ENCODE data around the gene MARF1. TPM values are rescaled to one million over a fixed set of nuclear protein-coding genes. Genes with fewer than 3 reads are reported as not detected.
"Not testable (repeated sequence)": the region's sequence is repeated elsewhere in the genome, so short reads cannot be mapped to it uniquely, and the experiment has no call there.

Gene MARF1, protein sequence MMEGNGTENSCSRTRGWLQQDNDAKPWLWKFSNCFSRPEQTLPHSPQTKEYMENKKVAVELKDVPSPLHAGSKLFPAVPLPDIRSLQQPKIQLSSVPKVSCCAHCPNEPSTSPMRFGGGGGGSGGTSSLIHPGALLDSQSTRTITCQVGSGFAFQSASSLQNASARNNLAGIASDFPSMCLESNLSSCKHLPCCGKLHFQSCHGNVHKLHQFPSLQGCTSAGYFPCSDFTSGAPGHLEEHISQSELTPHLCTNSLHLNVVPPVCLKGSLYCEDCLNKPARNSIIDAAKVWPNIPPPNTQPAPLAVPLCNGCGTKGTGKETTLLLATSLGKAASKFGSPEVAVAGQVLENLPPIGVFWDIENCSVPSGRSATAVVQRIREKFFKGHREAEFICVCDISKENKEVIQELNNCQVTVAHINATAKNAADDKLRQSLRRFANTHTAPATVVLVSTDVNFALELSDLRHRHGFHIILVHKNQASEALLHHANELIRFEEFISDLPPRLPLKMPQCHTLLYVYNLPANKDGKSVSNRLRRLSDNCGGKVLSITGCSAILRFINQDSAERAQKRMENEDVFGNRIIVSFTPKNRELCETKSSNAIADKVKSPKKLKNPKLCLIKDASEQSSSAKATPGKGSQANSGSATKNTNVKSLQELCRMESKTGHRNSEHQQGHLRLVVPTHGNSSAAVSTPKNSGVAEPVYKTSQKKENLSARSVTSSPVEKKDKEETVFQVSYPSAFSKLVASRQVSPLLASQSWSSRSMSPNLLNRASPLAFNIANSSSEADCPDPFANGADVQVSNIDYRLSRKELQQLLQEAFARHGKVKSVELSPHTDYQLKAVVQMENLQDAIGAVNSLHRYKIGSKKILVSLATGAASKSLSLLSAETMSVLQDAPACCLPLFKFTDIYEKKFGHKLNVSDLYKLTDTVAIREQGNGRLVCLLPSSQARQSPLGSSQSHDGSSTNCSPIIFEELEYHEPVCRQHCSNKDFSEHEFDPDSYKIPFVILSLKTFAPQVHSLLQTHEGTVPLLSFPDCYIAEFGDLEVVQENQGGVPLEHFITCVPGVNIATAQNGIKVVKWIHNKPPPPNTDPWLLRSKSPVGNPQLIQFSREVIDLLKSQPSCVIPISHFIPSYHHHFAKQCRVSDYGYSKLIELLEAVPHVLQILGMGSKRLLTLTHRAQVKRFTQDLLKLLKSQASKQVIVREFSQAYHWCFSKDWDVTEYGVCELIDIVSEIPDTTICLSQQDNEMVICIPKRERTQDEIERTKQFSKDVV (N-terminal part only)
- total RNA-seq (2014; rRNA removed; shearing (Covaris generic)) = 3.4 and 4.8 TPM in 2 replicates

DNA sequence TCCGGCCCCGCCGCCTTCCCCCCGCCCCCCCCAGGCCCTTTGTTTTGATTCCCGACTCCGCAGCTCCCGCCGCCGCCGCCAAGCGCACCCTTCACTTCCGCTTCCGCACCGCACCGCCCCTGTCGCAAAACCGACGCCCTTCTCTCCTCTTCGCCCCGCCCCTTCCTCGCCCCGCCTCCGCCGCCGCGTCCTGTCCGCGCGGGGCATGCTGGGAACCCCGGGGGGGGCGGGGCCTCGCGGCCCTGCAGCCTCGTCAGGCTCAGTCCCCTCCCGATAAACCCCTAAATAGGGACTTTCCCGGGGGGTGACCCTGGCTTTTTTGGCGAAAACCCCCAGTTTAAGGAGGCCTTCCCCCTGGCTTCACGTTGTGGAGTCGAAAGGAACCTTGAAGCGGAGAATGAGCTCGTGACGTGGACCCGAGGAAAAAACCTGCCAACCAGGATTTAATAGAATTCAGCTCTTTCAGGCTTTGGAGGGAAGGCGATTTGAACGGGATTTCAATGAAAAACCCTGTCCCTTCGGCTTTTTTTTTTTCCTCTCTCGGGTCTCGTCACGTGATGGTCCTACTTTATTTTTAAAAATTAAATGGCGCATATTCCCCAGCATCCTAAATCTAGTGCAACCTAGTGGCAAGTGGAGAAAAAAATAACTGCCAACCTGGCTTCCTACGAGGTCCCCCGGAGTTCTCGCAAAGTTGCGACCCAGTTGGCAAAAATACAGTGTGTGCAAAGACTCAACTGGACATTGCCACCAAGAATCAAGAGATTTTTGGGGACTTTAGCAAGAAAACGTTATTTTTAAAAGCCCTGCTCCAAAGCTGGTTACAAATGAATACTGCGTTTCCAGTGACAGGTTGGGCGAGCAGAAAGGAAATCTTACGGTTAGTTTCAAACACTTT lies at the start of gene MARF1:
MARF1 (minus strand) TSS at position 107 of the 898 bp plus-strand sequence. CDS start 3,921 bp downstream, outside the sequence.
- peak; percentile 85 for DNase-seq (ENCODE audit: low spot score)

DNA sequence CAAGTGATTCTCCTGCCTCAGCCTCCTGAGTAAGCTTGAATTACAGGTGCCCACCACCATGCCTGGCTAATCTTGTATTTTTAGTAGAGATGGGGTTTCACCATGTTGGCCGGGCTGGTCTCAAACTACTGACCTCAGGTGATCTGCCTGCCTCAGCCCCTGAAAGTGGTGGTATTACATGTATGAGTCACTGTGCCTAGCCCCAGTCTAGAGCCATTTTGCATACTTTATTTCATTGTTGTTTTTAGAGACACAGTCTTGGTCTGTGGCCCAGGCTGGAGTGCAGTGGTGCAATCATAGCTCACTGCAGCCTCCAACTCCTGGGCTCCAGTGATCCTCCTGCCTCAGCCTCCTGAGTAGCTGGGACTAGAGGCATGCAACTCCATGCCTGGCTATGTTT lies 49.6 kb upstream of the MARF1 start:
- DNase-seq (ENCODE audit: low spot score) = not testable (repeated sequence)

DNA sequence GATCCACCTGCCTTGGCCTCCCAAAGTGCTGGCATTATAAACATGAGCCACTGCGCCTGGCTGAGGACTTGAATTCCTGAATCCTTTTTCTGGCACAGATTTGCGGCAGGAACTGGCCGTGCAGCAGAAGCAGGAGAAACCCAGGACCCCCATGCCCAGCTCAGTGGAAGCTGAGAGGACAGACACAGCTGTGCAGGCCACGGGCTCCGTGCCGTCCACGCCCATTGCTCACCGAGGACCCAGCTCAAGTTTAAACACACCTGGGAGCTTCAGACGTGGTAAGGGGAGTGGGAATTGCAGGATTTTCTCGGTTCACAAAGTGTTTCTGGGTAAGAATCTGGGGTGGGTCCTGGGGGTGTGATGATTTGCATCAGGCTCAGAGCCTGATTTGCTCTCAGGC lies 48.1 kb upstream of the MARF1 start:
- no peak for DNase-seq (ENCODE audit: low spot score)

DNA sequence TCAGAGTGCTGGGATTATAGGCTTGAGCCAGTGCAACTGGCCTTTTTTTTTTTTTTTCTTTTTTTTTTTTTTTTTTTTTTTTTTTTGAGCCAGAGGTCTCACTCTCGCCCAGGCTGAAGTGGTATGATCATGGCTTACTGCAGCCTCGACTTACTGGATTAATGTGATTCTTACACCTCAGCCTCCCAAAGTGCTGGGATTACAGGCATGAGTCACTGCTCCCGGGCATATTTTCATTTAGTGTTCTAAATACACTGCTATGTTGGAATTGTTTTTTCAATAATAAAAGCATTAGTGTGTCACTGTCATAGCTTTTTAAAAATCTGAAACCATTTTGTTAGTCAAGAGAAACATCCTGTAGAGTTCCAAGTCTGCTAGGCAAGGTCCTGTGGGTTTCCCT lies 47.3 kb upstream of the MARF1 start:
- DNase-seq (ENCODE audit: low spot score) = no peak

DNA sequence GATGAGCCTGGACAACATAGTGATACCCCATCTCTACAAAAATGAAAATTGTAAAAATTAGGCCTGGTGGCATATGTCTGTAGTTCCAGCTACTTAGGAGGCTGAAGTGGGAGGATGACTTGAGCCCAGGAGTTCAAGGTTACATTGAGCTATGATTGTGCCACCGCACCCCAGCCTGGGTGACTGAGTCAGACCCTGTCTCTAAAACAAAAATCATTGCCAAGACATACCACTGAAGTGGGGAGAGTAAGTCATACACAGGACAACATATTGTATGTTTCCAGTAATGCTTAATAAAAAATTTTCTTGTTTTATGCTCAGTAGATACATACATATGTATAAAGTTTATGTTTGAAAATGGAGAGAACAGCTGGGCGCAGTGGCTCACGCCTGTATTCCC lies 46.3 kb upstream of the MARF1 start:
- no peak for DNase-seq (ENCODE audit: low spot score)

DNA sequence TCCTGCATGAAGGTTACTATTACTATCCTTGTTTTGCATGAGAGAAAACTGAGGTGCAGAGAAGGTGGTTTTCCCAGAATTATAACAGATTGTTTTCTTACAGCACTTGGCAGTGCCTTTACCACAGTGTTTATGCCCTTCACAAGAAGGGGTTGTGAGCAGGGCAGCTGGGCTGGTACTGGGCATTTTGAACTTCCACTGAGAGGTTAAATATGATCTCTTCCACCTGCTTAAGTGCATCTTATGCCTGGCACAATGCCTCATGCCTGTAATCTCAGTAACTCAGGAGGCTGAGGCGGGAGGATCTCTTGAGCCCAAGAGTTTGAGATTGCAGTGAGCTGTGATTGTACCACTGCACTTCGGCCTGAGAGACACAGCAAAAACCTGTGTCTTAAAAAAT lies 43.3 kb upstream of the MARF1 start:
- no peak for DNase-seq (ENCODE audit: low spot score)

DNA sequence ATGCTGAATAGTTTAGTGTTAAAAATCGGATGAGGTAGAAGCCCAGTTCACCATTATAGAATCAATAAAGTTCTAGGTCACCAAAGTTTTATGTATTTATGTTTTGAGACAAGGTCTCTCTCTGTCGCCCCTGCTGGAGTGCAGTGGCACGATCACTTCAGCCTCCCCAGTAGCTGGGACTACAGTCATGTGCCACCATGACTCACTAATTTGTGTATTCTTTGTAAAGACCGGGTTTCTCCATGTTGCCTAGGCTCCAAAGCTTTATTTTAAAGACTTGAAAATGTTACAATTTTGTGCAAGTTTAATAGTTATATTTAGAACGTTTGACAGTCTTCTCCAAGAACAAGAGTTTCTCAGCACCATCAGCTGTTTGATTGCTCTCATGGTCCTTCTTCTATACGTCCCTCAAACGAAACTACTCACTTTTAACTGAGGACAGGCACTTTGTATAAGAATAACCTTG lies 39.2 kb upstream of the MARF1 start:
- peak; percentile 74 for DNase-seq (ENCODE audit: low spot score)

DNA sequence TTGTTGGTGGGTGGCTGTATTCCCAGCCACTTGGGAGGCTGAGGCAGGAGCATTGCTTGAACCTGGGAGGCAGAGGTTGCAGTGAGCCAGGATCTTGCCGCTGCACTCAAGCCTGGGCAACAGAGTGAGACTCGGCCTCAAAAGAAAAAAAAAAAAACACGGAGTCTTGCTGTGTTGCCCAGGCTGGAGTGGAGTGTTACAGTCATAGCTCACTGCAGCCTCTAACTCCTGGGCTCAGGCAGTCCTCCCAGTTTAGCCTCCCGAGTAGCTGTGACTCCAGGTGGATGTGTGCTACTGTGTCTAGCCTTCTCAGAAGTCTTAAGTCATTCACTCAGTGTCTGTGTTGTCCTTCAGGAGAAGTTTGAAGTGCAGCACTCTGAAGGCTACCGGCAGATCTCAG lies 34.5 kb upstream of the MARF1 start:
- DNase-seq (ENCODE audit: low spot score) = no peak

DNA sequence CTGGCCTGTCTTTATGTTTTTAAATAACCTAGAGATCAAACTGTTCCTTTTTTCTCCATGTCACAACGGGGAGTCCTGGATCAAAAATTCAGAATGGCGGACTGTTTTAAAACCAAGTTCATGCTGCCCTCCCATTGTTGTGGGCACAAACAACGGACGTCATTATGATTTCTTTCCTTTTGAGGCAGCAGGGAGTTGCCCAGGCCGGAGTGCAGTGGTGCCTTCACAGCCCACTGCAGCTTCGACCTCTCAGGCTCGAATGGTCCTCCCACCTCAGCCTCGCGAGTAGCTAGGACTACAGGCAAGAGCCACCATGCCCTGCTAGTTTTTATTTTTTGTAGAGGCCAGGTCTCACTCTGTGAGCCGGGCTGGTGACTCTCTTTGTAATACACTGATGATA lies 33.6 kb upstream of the MARF1 start:
- no peak for DNase-seq (ENCODE audit: low spot score)

DNA sequence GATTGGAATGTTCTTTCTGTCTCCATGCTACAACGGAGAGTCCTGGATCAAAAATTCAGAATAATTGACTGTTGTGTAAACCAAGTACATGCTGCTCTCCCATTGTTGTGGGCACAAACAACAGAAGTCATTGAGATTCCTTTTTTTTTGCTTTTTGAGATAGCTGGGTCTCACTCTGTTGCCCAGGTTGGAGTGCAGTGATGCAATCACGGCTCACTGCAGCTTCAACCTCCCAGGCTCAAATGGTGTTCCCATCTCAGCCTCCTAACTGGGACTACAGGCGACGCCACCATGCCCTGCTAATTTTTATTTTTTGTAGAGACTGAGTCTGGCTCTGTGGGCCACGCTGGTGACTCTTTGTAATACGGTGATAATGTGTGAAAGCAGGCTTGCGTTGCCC lies 31.6 kb upstream of the MARF1 start:
- DNase-seq (ENCODE audit: low spot score) = no peak

DNA sequence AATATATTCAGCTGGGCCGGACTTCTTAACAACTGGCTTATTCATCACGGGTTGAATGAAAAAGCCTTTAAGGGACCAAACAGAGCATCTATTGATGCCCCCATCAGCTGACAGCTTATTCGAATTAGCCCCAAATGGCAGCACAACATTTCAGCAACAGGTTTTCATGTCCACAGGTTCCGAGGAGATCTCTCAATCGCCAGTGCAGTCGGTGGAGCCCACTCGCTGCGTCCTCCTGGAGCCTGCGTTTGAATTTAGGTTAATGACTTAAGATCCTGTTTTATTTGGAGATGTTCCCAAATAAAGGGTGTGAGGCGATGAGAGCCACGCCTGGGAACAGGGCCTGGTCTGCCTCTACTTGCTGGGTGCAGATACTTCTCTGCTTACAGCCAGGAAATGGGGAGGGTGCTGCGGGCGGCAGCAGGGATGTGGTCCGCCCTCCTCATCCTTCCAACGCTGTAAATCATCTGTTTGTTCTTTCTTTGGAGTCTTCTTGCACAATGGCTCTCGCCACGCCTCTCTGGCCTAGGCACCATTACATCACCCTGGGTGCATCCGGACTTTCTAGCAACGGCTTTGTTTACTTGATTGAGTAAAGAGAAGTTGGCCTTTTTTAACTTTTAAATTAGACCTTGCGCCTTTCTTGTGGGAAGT lies 29.7 kb upstream of the MARF1 start:
- DNase-seq (ENCODE audit: low spot score) = peak; percentile 95

DNA sequence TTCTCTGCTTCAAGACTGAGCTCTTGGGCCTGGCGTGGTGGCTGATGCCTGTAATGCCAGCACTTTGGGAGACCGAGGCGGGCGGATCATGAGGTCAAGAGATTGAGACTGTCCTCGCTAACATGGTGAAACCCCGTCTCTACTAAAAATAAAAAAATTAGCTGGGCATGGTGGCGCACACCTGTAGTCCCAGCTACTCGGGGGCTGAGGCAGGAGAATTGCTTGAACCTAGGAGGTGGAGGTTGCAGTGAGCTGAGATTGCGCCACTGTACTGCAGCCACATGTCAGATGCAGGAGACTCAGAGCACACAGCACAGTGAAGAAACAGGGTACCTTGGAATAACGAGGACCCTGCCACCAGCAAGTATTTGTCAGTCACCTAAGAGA lies 29.2 kb upstream of the MARF1 start:
- not testable (repeated sequence) for DNase-seq (ENCODE audit: low spot score)

DNA sequence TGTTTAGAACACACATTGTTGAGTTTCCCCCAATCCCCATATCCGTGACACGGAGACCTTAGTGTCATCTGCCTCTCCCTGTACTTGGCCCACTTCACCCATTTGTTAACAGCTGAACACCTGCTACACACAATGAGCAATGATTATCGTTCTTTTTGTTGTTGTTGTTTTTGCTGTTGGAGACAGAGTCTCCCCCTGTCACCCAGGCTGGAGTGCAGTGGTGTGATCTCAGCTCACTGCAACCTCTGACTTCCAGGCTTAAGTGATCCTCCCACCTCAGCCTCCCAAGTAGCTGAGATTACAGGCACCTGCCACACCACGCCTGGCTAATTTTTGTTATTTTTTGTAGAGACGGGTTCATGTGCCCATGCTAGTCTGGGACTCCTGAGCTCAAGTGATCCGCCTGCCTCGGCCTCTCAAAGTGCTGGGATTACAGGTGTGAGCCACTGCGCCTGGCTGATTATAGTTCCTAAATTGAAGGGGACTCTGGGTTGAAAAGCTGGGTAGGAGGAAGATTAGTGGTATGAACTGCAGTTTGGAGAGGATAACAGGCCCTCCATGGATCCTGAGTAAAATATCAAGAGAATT lies 28.7 kb upstream of the MARF1 start:
- DNase-seq (ENCODE audit: low spot score) = no peak

DNA sequence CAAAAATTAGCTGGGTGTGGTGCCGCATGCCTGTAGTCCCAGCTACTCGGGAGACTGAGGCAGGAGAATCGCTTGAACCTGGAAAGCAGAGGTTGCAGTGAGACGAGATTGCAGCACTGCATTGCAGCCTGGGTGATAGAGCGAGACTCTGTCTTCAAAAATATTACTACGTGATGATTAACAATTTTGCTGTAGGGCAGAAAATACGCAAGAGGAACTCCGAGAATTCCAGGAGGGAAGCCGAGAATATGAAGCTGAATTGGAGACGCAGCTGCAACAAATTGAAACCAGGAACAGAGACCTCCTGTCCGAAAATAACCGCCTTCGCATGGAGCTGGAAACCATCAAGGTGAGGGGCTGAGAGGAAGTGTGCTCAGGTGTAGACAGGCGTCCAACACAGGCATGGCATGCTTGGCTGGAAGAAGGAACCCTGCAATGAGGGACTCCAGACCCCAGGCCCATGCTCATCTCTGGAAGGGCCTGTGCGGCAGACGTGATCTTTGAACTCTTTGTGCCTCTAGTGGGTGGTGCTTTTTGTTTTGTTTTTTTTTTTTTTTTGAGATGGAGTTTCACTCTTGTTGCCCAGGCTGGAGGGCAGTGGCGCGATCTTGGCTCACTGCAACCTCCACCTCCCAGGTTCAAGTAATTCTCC lies 24.3 kb upstream of the MARF1 start:
- no peak for DNase-seq (ENCODE audit: low spot score)

DNA sequence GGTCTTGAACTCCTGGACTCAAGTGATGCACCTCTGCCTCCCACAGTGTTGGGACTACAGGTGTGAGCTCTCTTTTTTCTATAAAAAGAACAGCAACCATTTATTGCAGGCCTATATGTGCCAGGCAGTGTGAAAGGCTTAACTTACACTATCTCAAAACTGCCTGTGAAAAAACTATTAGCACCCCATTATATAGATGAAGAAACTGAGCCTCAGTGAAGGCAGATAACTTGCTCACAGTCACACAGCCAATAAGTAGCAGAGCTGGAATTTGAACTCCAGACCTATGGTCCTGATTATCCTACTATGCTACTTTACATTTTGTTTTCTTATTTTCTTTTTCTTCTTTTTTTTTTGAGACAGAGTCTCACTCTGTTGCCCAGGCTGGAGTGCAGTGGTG lies 22.2 kb upstream of the MARF1 start:
- no peak for DNase-seq (ENCODE audit: low spot score)

DNA sequence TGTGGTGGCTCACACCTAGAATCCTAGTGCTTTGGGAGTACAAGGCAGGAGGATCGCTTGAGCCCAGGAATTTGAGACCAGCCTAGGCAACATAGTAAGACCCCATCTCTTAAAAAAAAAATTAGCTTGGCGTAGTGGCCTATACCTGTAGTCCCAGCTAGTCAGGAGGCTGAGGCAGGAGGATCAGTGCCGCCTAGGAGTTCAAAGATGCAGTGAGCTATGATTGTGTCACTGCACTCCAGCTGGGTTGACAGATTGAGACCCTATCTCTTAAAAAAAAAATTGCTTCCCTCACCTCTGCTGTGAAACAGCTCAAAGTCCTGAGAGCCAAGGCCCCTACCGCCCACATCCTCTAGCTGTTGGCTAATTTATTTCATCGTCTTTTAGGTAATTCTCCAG lies 17.2 kb upstream of the MARF1 start:
- DNase-seq (ENCODE audit: low spot score) = no peak

DNA sequence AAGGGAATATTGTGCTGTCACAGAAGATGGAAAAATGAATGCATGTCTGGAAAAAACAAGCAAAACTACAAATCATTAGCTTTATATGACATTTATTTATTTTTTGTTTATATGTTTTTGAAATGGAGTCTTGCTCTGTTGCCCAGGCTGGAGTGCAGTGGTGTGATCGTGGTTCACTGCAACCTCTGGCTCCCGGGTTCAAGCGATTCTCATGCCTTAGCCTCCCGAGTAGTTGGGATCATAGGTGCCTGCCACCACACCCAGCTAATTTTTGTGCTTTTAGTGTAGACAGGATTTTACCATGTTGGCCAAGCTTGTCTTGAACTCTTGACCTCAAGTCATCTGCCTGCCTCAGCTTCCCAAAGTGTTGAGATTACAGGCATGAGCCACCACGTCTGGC lies 15.6 kb upstream of the MARF1 start:
- no peak for DNase-seq (ENCODE audit: low spot score)

DNA sequence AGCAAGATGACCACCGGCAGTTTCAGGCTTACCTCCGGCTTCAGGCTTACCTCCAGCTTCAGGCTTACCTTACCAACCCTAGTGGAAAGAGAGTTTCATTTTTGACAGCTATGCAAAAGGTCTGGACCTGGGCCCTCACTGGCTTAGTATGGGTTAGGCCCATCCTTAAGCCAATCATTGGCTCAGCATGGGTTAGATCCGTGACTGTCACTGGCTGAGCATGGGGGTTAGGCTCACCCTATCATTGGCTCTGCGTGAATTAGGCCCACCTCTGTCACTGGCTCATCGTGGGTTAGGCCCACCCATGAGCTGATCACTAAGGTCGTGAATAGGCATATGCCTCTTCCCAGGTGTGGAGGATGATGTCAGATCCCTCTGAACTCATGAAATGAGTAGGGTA lies 15.2 kb upstream of the MARF1 start:
- no peak for DNase-seq (ENCODE audit: low spot score)

DNA sequence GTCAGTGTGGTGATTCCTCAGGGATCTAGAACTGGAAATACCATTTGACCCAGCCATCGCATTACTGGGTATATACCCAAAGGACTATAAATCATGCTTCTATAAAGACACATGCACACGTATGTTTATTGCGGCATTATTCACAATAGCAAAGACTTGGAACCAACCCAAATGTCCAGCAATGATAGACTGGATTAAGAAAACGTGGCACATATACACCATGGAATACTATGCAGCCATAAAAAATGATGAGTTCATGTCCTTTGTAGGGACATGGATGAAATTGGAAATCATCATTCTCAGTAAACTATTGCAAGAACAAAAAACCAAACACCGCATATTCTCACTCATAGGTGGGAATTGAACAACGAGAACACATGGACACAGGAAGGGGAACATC lies 12.6 kb upstream of the MARF1 start:
- DNase-seq (ENCODE audit: low spot score) = not testable (repeated sequence)

Measured in H4 (cell line).